ENCODE data around the gene CREB5. TPM values are rescaled to one million over a fixed set of nuclear protein-coding genes. Genes with fewer than 3 reads are reported as not detected.
A peak's percentile ranks its signal among the peaks of the same experiment; 100 is the strongest.

Gene CREB5
- total and polyA plus RNA-seq, 8 donors: 2.5 to 11.5 (median 3.6) TPM

GRCh38 chr7:28726555-28726954, 314.2 kb downstream of the CREB5 start:
- no peak for ATAC-seq

GRCh38 chr7:28729281-28729680, 317.0 kb downstream of the CREB5 start:
- no peaks in the 10 kb centered on the region for H3K36me3 ChIP-seq
- H3K4me3 ChIP-seq: no peak overlapping the region
- no peaks in the 10 kb centered on the region for H3K4me1 ChIP-seq
- H3K9me3 ChIP-seq: no peaks in the 10 kb centered on the region
- H3K27ac ChIP-seq: no peak overlapping the region
- no peak for FAIRE-seq
- peaks cover 0 to 4% (median 0%) of the 10 kb centered on the region in 4 donors for H3K27me3 ChIP-seq
- no peak for DNase-seq
- intact Hi-C loops (cut with DNase I): no loop called here
- 40 to 46% methylated on average over 8 of the region's 8 CpGs for WGBS, 2 donors
- ATAC-seq: peak in 3 of 4 donors; percentile 22 to 74 (median 74)
- no peak for TF ChIP-seq CTCF (IDR thresholded peaks at IDR 0.05)

More at GRCh38 chr7:28726555-28726954, 314.2 kb downstream of the CREB5 start:
- Histone ChIP-seq H3K9me3 (no peaks in the 10 kb centered on the region), H3K4me3 (no peak overlapping the region), H3K27ac (no peak overlapping the region), H3K36me3 (no peaks in the 10 kb centered on the region), H3K4me1 (no peaks in the 10 kb centered on the region), H3K27me3 (peaks cover 0 to 4% (median 0%) of the 10 kb centered on the region in 4 donors)
- DNase-seq (no peak), FAIRE-seq (no peak)
- no peak for TF ChIP-seq CTCF (IDR thresholded peaks at IDR 0.05)
- WGBS, 2 donors: 40 to 50% methylated on average over 1 of the region's 1 CpG
- intact Hi-C loops (cut with DNase I): no loop called here

- intact Hi-C loops (cut with DNase I): no loop called here
- FAIRE-seq (no peak), DNase-seq (no peak), ATAC-seq (peak in 2 of 4 donors; percentile 25 to 56)
- Histone ChIP-seq H3K4me1 (no peaks in the 10 kb centered on the region), H3K36me3 (no peaks in the 10 kb centered on the region), H3K27ac (no peak overlapping the region), H3K9me3 (no peaks in the 10 kb centered on the region), H3K4me3 (no peak overlapping the region), H3K27me3 (peaks cover 0 to 4% (median 0%) of the 10 kb centered on the region in 4 donors)
- no peak for TF ChIP-seq CTCF (IDR thresholded peaks at IDR 0.05)
- WGBS, 2 donors: 58 to 64% methylated on average over 3 of the region's 3 CpGs
Observed at GRCh38 chr7:28729727-28730126, 317.4 kb downstream of the CREB5 start.

GRCh38 chr7:28731092-28731658, 318.9 kb downstream of the CREB5 start:
- no peak for TF ChIP-seq CTCF (IDR thresholded peaks at IDR 0.05)

More at GRCh38 chr7:28731092-28731658, 318.9 kb downstream of the CREB5 start:
- FAIRE-seq (no peak), ATAC-seq (no peak), DNase-seq (no peak)
- no peaks in the 10 kb centered on the region for H3K9me3 ChIP-seq
- no peak overlapping the region for H3K27ac ChIP-seq
- no peaks in the 10 kb centered on the region for H3K36me3 ChIP-seq
- 53 to 59% methylated on average over 5 of the region's 5 CpGs for WGBS, 2 donors
- no peak overlapping the region for H3K4me3 ChIP-seq
- intact Hi-C loops (cut with DNase I): no loop called here
- peaks cover 0 to 4% (median 0%) of the 10 kb centered on the region in 4 donors for H3K27me3 ChIP-seq
- H3K4me1 ChIP-seq: no peaks in the 10 kb centered on the region

Measured in pancreas (tissue), 10 donors.